Measurements from ENCODE around the gene PARVB.

GRCh38 chr22:44107340-44107739 is 83.2 kb downstream of the PARVB start:
- TF ChIP-seq EZH2 (IDR thresholded peaks at IDR 0.05; ENCODE audit: borderline replicate concordance, low read depth, low read length, severe bottlenecking) (no peak), POLR2AphosphoS5 (IDR thresholded peaks at IDR 0.05; ENCODE audit: insufficient read depth, low read depth, low read length) (no peak), GATA2 (IDR thresholded peaks at IDR 0.05; ENCODE audit: insufficient read depth, insufficient read length, low read depth, low read length) (no peak), POLR2A (IDR thresholded peaks at IDR 0.05; ENCODE audit: low read depth, low read length) (no peak), JUN (IDR thresholded peaks at IDR 0.05; ENCODE audit: borderline replicate concordance, insufficient read depth, insufficient read length, low read depth) (no peak), CTCF (IDR thresholded peaks at IDR 0.05; ENCODE audit: extremely low read depth in 1 of 2, insufficient read depth in 1 of 2, low read depth in 1 of 2, low read length in 2 of 2) (no peak)

All from endothelial cell of umbilical vein (primary cell).